OCI-LY1 (cell line): ENCODE results near the gene FHIT.

Source experiments
- CTCF ChIP-seq: fragments of 200-600 bp; sonication (generic), shearing (Covaris generic); IDR thresholded peaks from 2 replicates; pipeline ENCODE4 v1.5.1; 2017; ENCODE audit warnings: mild to moderate bottlenecking, antibody characterized with exemption, low read length, moderate library complexity, mixed read lengths
- EZH2 ChIP-seq: fragments of 200-600 bp; sonication (generic), shearing (Covaris generic); IDR thresholded peaks from 2 replicates; pipeline ENCODE4 v1.8.0; 2017; ENCODE audit warnings: borderline replicate concordance, mixed run types, mild to moderate bottlenecking, antibody characterized with exemption, low read length, moderate library complexity, mixed read lengths

GRCh38 chr3:60330107-60330506, 921.1 kb downstream of the FHIT start:
- TF ChIP-seq CTCF: no peak
- no peak for TF ChIP-seq EZH2
